Right hindlimb (tissue), 1 donor: Measurements from ENCODE around the gene LRRC10B.

Experiments
- DNase-seq: peaks from one replicate; pipeline ENCODE4 v3.0.0-alpha.2; 2018

The LRRC10B gene

DNA sequence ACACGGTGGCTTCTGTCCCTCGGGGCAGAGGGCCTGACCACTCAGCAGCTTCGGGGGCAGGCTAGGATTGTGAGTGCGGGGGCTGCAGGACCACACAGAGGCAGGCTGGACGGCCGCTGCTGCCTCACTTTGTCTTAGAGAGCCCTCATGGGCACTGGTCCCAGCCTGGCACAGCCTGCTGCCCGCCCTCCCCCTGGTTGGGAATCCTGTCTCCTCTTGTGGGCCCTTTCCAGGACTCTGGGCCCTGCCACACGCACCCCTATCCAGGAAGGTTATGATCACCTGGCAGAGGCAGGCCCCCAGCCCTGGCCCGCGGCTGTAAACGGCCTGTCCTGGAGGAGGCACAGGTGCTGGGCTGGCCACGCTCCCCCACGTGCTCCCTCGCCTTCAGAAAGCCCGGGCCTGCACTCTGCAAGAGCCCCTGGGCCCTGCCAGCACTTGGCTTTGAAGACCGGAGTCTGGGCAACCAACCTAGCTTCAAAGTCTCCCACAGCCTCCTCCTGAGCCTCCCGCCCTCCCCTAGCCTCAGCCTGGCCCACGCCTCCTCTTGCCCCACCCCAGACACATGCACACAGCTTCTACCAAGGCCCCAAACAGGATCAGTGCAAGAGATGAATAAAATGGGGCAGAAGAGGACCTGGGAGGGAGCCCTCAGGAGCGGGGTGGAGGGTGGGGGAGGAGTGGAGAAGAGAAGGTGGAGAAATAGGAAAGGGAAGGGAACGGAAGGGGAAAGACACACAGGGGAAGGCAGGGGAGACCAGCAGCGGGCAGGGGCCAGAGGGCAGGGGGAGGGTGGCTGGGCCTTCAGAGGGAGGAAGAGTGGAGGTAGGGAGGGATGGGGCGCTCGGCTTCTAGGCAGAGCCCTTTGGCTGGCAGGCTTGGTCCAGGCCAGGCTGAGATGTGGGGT, 41.4 kb downstream of the LRRC10B start:
- DNase-seq, result no peak

DNA sequence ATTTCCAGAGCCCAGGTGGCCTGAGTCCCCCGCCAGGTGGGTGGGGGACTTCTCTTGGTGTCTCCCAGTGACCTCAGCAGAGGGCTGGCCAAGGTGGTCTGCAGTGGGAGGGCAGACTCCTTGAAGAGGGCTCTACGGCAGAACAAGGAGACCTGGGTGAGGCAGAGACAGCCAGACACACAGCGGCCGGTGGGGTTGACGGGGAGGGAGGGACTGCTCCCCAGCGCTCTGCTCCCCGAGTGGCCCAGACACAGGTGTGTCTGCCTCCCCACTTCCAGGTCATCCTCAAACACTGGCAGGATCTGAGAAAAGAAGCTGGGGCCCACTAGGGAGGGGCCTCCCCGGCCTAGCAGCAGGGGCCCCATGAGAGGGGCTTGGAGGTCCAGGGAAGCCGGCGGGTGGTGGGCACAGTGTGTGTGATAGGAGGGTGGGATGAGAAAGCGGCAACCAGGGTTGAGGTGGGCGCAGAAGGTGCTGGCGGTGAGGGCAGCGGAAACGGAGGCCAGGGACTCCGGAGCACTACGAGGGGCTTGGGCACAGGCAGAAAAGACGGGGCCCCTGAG, 42.2 kb downstream of the LRRC10B start:
- DNase-seq, result no peak

DNA sequence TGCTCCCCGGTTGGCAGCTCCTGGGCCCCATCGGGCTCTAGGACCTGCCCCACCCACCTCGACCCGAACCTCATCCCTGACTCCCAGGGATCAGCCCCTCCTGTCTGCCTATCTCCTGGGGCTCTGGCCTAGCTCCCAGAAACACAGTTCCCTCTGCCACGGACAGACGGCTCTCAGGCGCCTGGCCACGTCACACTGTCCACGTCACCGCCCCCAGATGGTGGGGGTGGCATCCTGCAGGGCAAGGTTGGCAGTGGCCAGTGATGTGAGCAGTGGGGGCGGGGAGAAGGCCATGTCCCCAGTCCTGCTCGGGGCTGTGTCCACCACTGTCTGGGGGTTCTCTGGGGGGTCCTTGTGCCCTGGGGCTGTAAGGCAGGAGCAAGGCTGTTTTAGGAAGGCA, 43.1 kb downstream of the LRRC10B start:
- no peak for DNase-seq

- DNase-seq, result no peak
These were observed 43.6 kb downstream of the LRRC10B start for GRCh38 chr11:61552108-61552635.

GRCh38 chr11:61553373-61554171, 45.0 kb downstream of the LRRC10B start:
- no peak for DNase-seq

DNA sequence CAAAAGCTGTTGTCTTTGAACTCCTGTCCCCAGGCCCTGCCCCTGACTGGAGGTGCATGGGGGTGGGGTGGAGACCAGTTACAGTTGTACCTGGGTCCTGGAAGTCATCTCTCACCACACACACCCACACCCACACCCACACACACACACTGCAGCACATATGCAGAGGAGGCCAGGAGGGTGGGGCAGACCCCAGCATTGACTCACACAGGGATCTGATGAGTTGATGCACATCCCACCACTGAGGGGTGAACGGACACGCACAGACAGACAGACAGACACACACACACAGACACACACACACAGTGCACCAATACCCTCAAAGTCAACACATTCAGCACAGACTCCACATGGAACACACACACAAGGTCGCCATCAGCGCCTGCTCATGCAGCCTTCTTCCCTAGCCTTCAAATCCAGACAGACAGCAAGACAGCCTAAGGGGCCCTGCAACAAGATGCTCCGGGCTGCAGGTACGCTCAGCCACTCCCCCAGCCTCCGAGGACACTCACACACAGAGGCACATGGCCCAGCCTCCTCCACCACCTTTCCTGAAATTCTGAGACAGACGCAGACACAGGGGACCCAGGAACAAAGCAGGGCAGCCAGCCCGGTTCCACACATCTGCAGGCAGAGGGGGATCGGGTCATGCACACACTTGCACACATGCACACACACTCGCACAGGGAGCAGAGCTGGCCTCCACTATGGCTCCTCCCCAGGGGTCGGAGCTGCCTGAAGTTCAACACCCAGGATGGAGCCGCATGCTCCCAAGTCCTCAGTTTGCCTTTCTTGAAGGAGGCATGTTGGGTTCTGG, 45.8 kb downstream of the LRRC10B start:
- no peak for DNase-seq

DNA sequence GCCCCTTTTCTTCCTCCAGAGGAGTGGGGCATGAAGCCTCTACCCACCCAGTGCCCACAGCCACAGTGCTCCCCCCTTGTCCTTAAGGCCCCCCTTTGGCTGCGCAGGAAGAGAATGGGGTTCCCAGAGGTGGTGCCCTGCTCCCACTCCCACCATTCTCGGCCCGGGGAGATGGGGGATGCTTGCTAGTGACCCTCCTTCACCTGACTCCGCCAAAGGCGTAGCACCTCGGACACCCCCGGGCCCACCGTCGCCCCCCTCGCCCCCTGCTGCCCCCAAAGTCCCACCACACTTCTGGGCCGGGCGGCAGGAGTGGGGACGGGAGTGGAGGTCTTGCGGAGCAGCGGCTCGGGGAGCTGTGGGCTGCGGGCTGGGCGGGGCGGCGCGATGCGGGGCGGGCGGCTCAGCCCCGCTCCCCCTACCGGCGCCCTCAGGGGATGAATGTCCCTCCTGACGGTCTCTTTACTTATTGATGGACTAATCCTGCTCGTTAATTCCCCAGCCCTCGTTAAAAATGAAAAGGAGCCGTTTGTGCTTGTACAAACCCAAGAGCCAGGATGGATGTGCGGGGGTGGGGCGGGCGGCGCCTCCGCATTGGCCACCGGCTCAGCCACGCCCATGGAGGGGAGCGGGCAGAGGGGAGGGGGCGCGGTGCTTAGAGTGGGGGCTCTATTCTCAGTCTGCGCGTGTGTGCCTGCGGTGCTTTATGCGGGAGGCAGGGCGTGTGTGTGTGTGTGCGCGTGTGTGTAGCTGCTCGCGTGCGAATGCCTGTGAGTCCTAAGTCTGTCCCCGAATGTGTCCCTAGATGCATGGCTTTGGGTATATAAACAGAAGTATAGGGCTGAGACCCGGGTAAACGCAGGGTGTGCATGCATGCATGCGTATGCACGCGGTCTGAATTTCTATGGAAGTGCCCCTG, 46.8 kb downstream of the LRRC10B start:
- DNase-seq, result no peak

- DNase-seq, result no peak
These were observed 47.4 kb downstream of the LRRC10B start for GRCh38 chr11:61555978-61556377.

DNA sequence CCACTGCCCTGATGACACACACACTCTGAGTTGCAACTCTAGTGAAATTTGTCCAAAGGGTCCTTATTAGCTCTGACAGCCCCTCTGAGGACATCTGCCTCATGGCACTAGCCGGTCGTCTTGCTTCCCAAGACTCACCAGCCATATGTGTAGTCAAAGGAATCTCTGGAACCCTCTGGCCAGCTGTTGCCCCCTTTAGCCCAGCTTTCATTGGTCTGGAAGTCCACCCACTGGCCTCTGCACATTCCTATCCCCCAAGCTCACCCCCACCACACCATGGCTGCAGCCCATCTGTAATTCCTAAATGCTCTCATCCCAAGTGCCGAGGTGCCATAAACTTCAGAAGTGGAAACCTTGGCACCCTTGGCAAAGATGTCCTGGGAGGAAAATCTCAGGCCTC, 48.1 kb downstream of the LRRC10B start:
- no peak for DNase-seq
